HCT116 (cell line): ENCODE measurements around the gene TCP11. TPM values are rescaled to one million over a fixed set of nuclear protein-coding genes. Genes with fewer than 3 reads are reported as not detected.

ENCODE experiments used
- ATAC-seq: fragments of 200-7000 bp; cut with Tn5 transposase; 2 replicates; pipeline ENCODE4 v1.9.1; 2020; ENCODE audit warnings: mild to moderate bottlenecking, moderate library complexity
- BruUV-seq: library from RNA; stranded (reverse); fragments of 400-500 nt; replicated peaks from 2 replicates; lab custom pipeline; 2021; lab: Mats Ljungman, UMichigan
- CTCF ChIA-PET: fragments of 300-600 bp; sonication (Branson Sonifier 250); formaldehyde crosslinking; loops from one replicate; lab custom pipeline; 2021; ENCODE audit warnings: antibody characterized with exemption; lab: Charles Lee
- POLR2A ChIA-PET: fragments of 300-600, 350-600 bp; sonication (Branson Sonifier 250); formaldehyde crosslinking; loops from one replicate; lab custom pipeline; 2021; ENCODE audit warnings: antibody characterized with exemption; lab: Charles Lee
- RAD21 ChIA-PET, 2 experiments: fragments of 300-600 bp; sonication (Branson Sonifier 250); formaldehyde crosslinking; loops; one replicate each; lab custom pipeline; 2023; ENCODE audit warnings: low total read pairs in 2 of 2; ENCODE audit not compliant: uncharacterized antibody in 2 of 2, unreplicated experiment in 2 of 2, low non-redundant PET in 1 of 2; lab: Charles Lee
- DNase-seq: peaks from one replicate; pipeline ENCODE4 v3.0.0-alpha.2; 2010; ENCODE audit warnings: low read depth, low spot score
- H2AFZ ChIP-seq: fragments of 200-600 bp; shearing (Covaris generic), sonication (generic); 2 replicates; pipeline ENCODE4 v1.6.1; 2017; ENCODE audit warnings: low read depth, mixed run types, mixed read lengths, antibody characterized with exemption, low read length; ENCODE audit not compliant: poor library complexity, severe bottlenecking
- H3K27ac ChIP-seq: 2 replicates; pipeline ENCODE4 v1.5.1; 2012; ENCODE audit warnings: low read depth, low read length
- H3K27me3 ChIP-seq: fragments of 200-600 bp; sonication (generic); 2 replicates; pipeline ENCODE4 v1.6.1; 2016; ENCODE audit warnings: mixed run types, low read length, mixed read lengths; ENCODE audit not compliant: insufficient read depth
- H3K36me3 ChIP-seq, 2 experiments: fragments of 200-500 bp in 1 of 2; fragments of 200-600 bp in 1 of 2; sonication (Bioruptor generic) in 1 of 2; sonication (generic) in 1 of 2; 2 replicates each; pipeline versions ENCODE4 v1.5.1 to v1.6.1; 2014 to 2016; ENCODE audit warnings: low read length in 2 of 2, inconsistent platforms in 1 of 2, mixed read lengths in 1 of 2, mixed run types in 1 of 2; ENCODE audit not compliant: insufficient read depth in 2 of 2, control insufficient read depth in 1 of 2
- H3K4me1 ChIP-seq, 2 experiments: fragments of 200-600 bp in 1 of 2; sonication (generic) in 1 of 2; 2 replicates each; pipeline versions ENCODE4 v1.5.1 to v1.6.1; 2012 to 2017; ENCODE audit warnings: low read length in 2 of 2, inconsistent platforms in 1 of 2, mild to moderate bottlenecking in 1 of 2, mixed read lengths in 1 of 2, mixed run types in 1 of 2, moderate library complexity in 1 of 2; ENCODE audit not compliant: insufficient read depth in 2 of 2, control insufficient read depth in 1 of 2
- H3K4me2 ChIP-seq: fragments of 200-600 bp; sonication (generic); 2 replicates; pipeline ENCODE4 v1.6.1; 2017; ENCODE audit warnings: mixed run types, low read length, mixed read lengths
- H3K4me3 ChIP-seq, 2 experiments: fragments of 200-600 bp in 1 of 2; sonication (generic) in 1 of 2; replicated peaks in 1 of 2; 2 replicates each; pipeline ENCODE4 v1.5.1; 2011 to 2016; ENCODE audit warnings: low read length in 2 of 2, control low read depth in 1 of 2, low read depth in 1 of 2, mild to moderate bottlenecking in 1 of 2, mixed read lengths in 1 of 2, mixed run types in 1 of 2
- H3K79me2 ChIP-seq: fragments of 200-600 bp; sonication (generic); 2 replicates; pipeline ENCODE4 v1.6.1; 2017; ENCODE audit warnings: mild to moderate bottlenecking, mixed run types, low read length, moderate library complexity, mixed read lengths; ENCODE audit not compliant: insufficient read depth
- H3K9ac ChIP-seq: fragments of 200-600 bp; sonication (generic); 2 replicates; pipeline ENCODE4 v1.6.1; 2016; ENCODE audit warnings: low read length, mixed read lengths
- H3K9me2 ChIP-seq: fragments of 200-600 bp; sonication (generic), shearing (Covaris generic); 2 replicates; pipeline ENCODE4 v1.6.1; 2017; ENCODE audit warnings: mixed run types, mild to moderate bottlenecking, moderate library complexity; ENCODE audit not compliant: insufficient read depth
- H3K9me3 ChIP-seq, 2 experiments: fragments of 200-500 bp in 1 of 2; fragments of 200-600 bp in 1 of 2; sonication (Bioruptor generic) in 1 of 2; sonication (generic) in 1 of 2; 2 replicates each; pipeline ENCODE4 v1.6.1; 2014 to 2017; ENCODE audit warnings: low read length in 2 of 2, mixed read lengths in 2 of 2, inconsistent platforms in 1 of 2, low read depth in 1 of 2, mild to moderate bottlenecking in 1 of 2, mixed run types in 1 of 2, moderate library complexity in 1 of 2; ENCODE audit not compliant: control insufficient read depth in 1 of 2, insufficient read depth in 1 of 2
- H4K20me1 ChIP-seq: fragments of 200-600 bp; sonication (generic), shearing (Covaris generic); 2 replicates; pipeline ENCODE4 v1.6.1; 2017; ENCODE audit warnings: mixed run types, mild to moderate bottlenecking, moderate library complexity; ENCODE audit not compliant: insufficient read depth
- ATF3 ChIP-seq: IDR thresholded peaks from 2 replicates; pipeline ENCODE4 v1.6.1; 2012
- CBX3 ChIP-seq: IDR thresholded peaks from 2 replicates; pipeline ENCODE4 v1.6.1; 2012; ENCODE audit warnings: low read depth
- CEBPB ChIP-seq: IDR thresholded peaks from 2 replicates; pipeline ENCODE4 v1.6.1; 2012; ENCODE audit warnings: low read depth
- EGR1 ChIP-seq: IDR thresholded peaks from 2 replicates; pipeline ENCODE4 v1.6.1; 2012; ENCODE audit warnings: low read depth
- ELF1 ChIP-seq: IDR thresholded peaks from 2 replicates; pipeline ENCODE4 v1.6.1; 2012; ENCODE audit warnings: low read depth, borderline replicate concordance
- EZH2phosphoT487 ChIP-seq: fragments of 200-600 bp; IDR thresholded peaks from 2 replicates; pipeline ENCODE4 v1.6.1; 2018; ENCODE audit warnings: antibody characterized with exemption, borderline replicate concordance
- FOSL1 ChIP-seq: IDR thresholded peaks from 2 replicates; pipeline ENCODE4 v1.6.1; 2012; ENCODE audit warnings: low read depth
- JUND ChIP-seq: IDR thresholded peaks from 2 replicates; pipeline ENCODE4 v1.6.1; 2012
- POLR2A ChIP-seq: IDR thresholded peaks from 2 replicates; pipeline ENCODE4 v1.7.0; 2011; ENCODE audit warnings: borderline replicate concordance; ENCODE audit not compliant: insufficient read depth, insufficient read length; ENCODE audit errors: extremely low read depth
- POLR2AphosphoS5 ChIP-seq: IDR thresholded peaks from 2 replicates; pipeline ENCODE4 v1.6.1; 2011; ENCODE audit warnings: mild to moderate bottlenecking, low read depth, low read length, moderate library complexity
- SIN3A ChIP-seq: IDR thresholded peaks from 2 replicates; pipeline ENCODE4 v1.6.1; 2012; ENCODE audit warnings: low read depth
- SP1 ChIP-seq: IDR thresholded peaks from 2 replicates; pipeline ENCODE4 v1.6.1; 2012; ENCODE audit warnings: low read depth
- SRF ChIP-seq: IDR thresholded peaks from 2 replicates; pipeline ENCODE4 v1.6.1; 2012; ENCODE audit warnings: low read depth
- TCF7L2 ChIP-seq: IDR thresholded peaks from 2 replicates; pipeline ENCODE4 v1.7.0; 2011; ENCODE audit warnings: borderline replicate concordance, inconsistent platforms; ENCODE audit not compliant: insufficient read depth, insufficient read length; ENCODE audit errors: extremely low read depth
- ZBTB33 ChIP-seq: IDR thresholded peaks from 2 replicates; pipeline ENCODE4 v1.6.1; 2011; ENCODE audit warnings: mild to moderate bottlenecking, low read length, moderate library complexity; ENCODE audit not compliant: insufficient replicate concordance; ENCODE audit errors: extremely low read depth
- ZNF274 ChIP-seq: fragments of 200-500 bp; sonication (Bioruptor generic); IDR thresholded peaks from 2 replicates; pipeline ENCODE4 v1.6.1; 2014; ENCODE audit warnings: mild to moderate bottlenecking, low read depth, low read length, inconsistent platforms
- intact Hi-C: fragments of 100-400 bp; cut with micrococcal nuclease; formaldehyde crosslinking; loops from 2 replicates; pipeline ENCODE4 v1.10.0; 2022
- total RNA-seq: library from RNA; stranded (reverse); gene quantifications from one replicate; pipeline ENCODE4 v1.2.1, GENCODE V29; 2021; ENCODE audit not compliant: unreplicated experiment

TCP11 gene
- total RNA-seq, 1 experiment from 2014 or later: not detected

GRCh38 chr6:35154262-35154661 lies 13.1 kb upstream of the TCP11 start:
- Histone ChIP-seq H3K4me2 (no peak overlapping the region), H4K20me1 (no peaks in the 10 kb centered on the region), H3K4me1 (peaks cover 0 to 10% of the 10 kb centered on the region in 2 experiments; a peak in 2 of 4 replicates), H3K79me2 (no peaks in the 10 kb centered on the region), H3K4me3 (no peak overlapping the region), H3K27ac (no peak overlapping the region), H3K9ac (no peak overlapping the region), H3K27me3 (no peaks in the 10 kb centered on the region), H3K36me3 (no peaks in the 10 kb centered on the region), H2AFZ (no peak overlapping the region), H3K9me2 (no peaks in the 10 kb centered on the region), H3K9me3 (no peaks in the 10 kb centered on the region)
- BruUV-seq: no TSS peak
- DNase-seq (no peak), ATAC-seq (no peak)
- intact Hi-C loops: no loop called here
- no peak for TF ChIP-seq FOSL1
- no peak for TF ChIP-seq SP1
- TF ChIP-seq POLR2AphosphoS5: no peak
- TF ChIP-seq ATF3: no peak
- TF ChIP-seq SIN3A: no peak
- no peak for TF ChIP-seq ZBTB33
- TF ChIP-seq TCF7L2: no peak
- TF ChIP-seq JUND: no peak
- no peak for TF ChIP-seq POLR2A
- no peak for TF ChIP-seq CBX3
- TF ChIP-seq ELF1: no peak
- no peak for TF ChIP-seq EZH2phosphoT487
- TF ChIP-seq EGR1: no peak
- no peak for TF ChIP-seq CEBPB
- no peak for TF ChIP-seq ZNF274
- TF ChIP-seq SRF: no peak
- ChIA-PET POLR2A (no interaction called here), CTCF (no interaction called here), RAD21 (no interaction called here)
